22Rv1 (cell line): ENCODE data around the gene SCG5.

Experiments used
- CTCF ChIP-seq: fragments of 450-650 bp; IDR thresholded peaks from 2 replicates; pipeline ENCODE4 v1.5.1; 2017; ENCODE audit warnings: mild to moderate bottlenecking
- ZFX ChIP-seq: fragments of 450-650 bp; IDR thresholded peaks from 2 replicates; pipeline ENCODE4 v1.6.1; 2017; ENCODE audit warnings: antibody characterized with exemption, borderline replicate concordance

GRCh38 chr15:32716915-32717425, 75.5 kb downstream of the SCG5 start:
- TF ChIP-seq CTCF (no peak), ZFX (no peak)
